Suprapubic skin (tissue), 4 donors: ENCODE results near the gene IL20. TPM values are rescaled to one million over a fixed set of nuclear protein-coding genes. Genes with fewer than 3 reads are reported as not detected.

Experiments
- DNase-seq, 2 donors: peaks; one replicate each; pipeline ENCODE4 v3.0.0-alpha.2; 2019; ENCODE audit warnings: low spot score in 2 of 2
- H3K27ac ChIP-seq: fragments of 200-600 bp; sonication (generic); one replicate; pipeline ENCODE4 v1.5.1; 2019
- H3K27me3 ChIP-seq: fragments of 200-600 bp; sonication (generic); one replicate; pipeline ENCODE4 v1.5.1; 2019
- H3K36me3 ChIP-seq: fragments of 200-600 bp; sonication (generic); one replicate; pipeline ENCODE4 v1.5.1; 2019
- H3K4me1 ChIP-seq: fragments of 200-600 bp; sonication (generic); one replicate; pipeline ENCODE4 v1.5.1; 2019
- H3K4me3 ChIP-seq: fragments of 200-600 bp; sonication (generic); one replicate; pipeline ENCODE4 v1.5.1; 2019; ENCODE audit warnings: mild to moderate bottlenecking
- H3K9me3 ChIP-seq: fragments of 200-600 bp; sonication (generic); one replicate; pipeline ENCODE4 v1.5.1; 2019
- CTCF ChIP-seq, 2 donors: fragments of 200-600 bp in 1 of 2; fragments of 450-650 bp in 1 of 2; sonication (generic) in 1 of 2; IDR thresholded peaks; one replicate each; pipeline ENCODE4 v1.5.1; 2016 to 2019; ENCODE audit warnings: antibody characterized with exemption in 2 of 2, mild to moderate bottlenecking in 1 of 2, moderate library complexity in 1 of 2
- EP300 ChIP-seq: sonication (generic); formaldehyde crosslinking; IDR thresholded peaks from one replicate; pipeline ENCODE4 v1.6.1; 2017; ENCODE audit warnings: antibody characterized with exemption
- POLR2A ChIP-seq, 2 donors: fragments of 450-650 bp; IDR thresholded peaks; one replicate each; pipeline ENCODE4 v1.6.1; 2017; ENCODE audit warnings: antibody characterized with exemption in 2 of 2, mild to moderate bottlenecking in 2 of 2, moderate library complexity in 2 of 2
- POLR2AphosphoS5 ChIP-seq, 3 donors: sonication (generic); formaldehyde crosslinking; IDR thresholded peaks; one replicate each; pipeline ENCODE4 v1.6.1; 2017; ENCODE audit warnings: antibody characterized with exemption in 3 of 3
- WGBS: methylation state at CpG from one replicate; pipeline ENCODE4 v1.1.5; 2018; 5-methylcytosine and 5-hydroxymethylcytosine counted together
- total RNA-seq, 4 donors: library from RNA; depleted of rRNA; stranded (reverse); fragments of >200 nt; gene quantifications; one replicate each; pipeline ENCODE4 v1.1.0, GENCODE V29; 2016

The IL20 gene
- total RNA-seq, 4 donors from 2014 or later = 0.76 to 1.4 (median 1.0) TPM; not detected in 1

GRCh38 chr1:206829875-206830274 lies 35.5 kb upstream of the IL20 start:
- peaks cover 7% of the 10 kb centered on the region for H3K4me1 ChIP-seq
- H3K27me3 ChIP-seq = no peaks in the 10 kb centered on the region
- TF ChIP-seq POLR2AphosphoS5 (IDR thresholded peaks at IDR 0.05) = no peak
- no peak for TF ChIP-seq EP300
- no peak for TF ChIP-seq POLR2A (IDR thresholded peaks at IDR 0.05)
- no peak for TF ChIP-seq CTCF (IDR thresholded peaks at IDR 0.05)
- no peak overlapping the region for H3K27ac ChIP-seq
- H3K36me3 ChIP-seq = no peaks in the 10 kb centered on the region
- no peak overlapping the region for H3K4me3 ChIP-seq
- WGBS = 91% methylated on average over 2 of the region's 2 CpGs
- no peaks in the 10 kb centered on the region for H3K9me3 ChIP-seq
- no peak for DNase-seq

- H3K4me1 ChIP-seq = peaks cover 11% of the 10 kb centered on the region
- no peak for TF ChIP-seq POLR2AphosphoS5 (IDR thresholded peaks at IDR 0.05)
- no peak for TF ChIP-seq EP300
- TF ChIP-seq CTCF (IDR thresholded peaks at IDR 0.05) = no peak
- no peak for TF ChIP-seq POLR2A (IDR thresholded peaks at IDR 0.05)
- no peak overlapping the region for H3K27ac ChIP-seq
- no peaks in the 10 kb centered on the region for H3K36me3 ChIP-seq
- peaks cover 6% of the 10 kb centered on the region for H3K27me3 ChIP-seq
- 80% methylated on average over 4 of the region's 4 CpGs for WGBS
- no peaks in the 10 kb centered on the region for H3K9me3 ChIP-seq
- no peak overlapping the region for H3K4me3 ChIP-seq
- no peak for DNase-seq
Measured at GRCh38 chr1:206831650-206832049, 33.8 kb upstream of the IL20 start.

GRCh38 chr1:206832352-206832880 lies 33.0 kb upstream of the IL20 start:
- peaks cover 6% of the 10 kb centered on the region for H3K27me3 ChIP-seq
- no peak overlapping the region for H3K27ac ChIP-seq
- DNase-seq = no peak
- no peaks in the 10 kb centered on the region for H3K9me3 ChIP-seq
- peaks cover 11% of the 10 kb centered on the region for H3K4me1 ChIP-seq
- TF ChIP-seq EP300 (no peak), POLR2A (IDR thresholded peaks at IDR 0.05) (no peak), POLR2AphosphoS5 (IDR thresholded peaks at IDR 0.05) (no peak), CTCF (IDR thresholded peaks at IDR 0.05) (no peak)
- no peaks in the 10 kb centered on the region for H3K36me3 ChIP-seq
- WGBS = 69% methylated on average over 2 of the region's 2 CpGs
- H3K4me3 ChIP-seq = no peak overlapping the region

GRCh38 chr1:206833106-206833680 lies 32.2 kb upstream of the IL20 start:
- Histone ChIP-seq H3K4me3 (no peak overlapping the region), H3K9me3 (no peaks in the 10 kb centered on the region), H3K36me3 (no peaks in the 10 kb centered on the region), H3K27me3 (peaks cover 8% of the 10 kb centered on the region), H3K4me1 (peaks cover 11% of the 10 kb centered on the region), H3K27ac (no peak overlapping the region)
- DNase-seq = no peak
- WGBS = 81% methylated on average over 2 of the region's 2 CpGs
- no peak for TF ChIP-seq EP300
- TF ChIP-seq POLR2A (IDR thresholded peaks at IDR 0.05) = no peak
- no peak for TF ChIP-seq POLR2AphosphoS5 (IDR thresholded peaks at IDR 0.05)
- no peak for TF ChIP-seq CTCF (IDR thresholded peaks at IDR 0.05)

GRCh38 chr1:206833801-206834200 lies 31.6 kb upstream of the IL20 start:
- TF ChIP-seq CTCF (IDR thresholded peaks at IDR 0.05) = no peak
- no peak for TF ChIP-seq EP300
- no peak for TF ChIP-seq POLR2AphosphoS5 (IDR thresholded peaks at IDR 0.05)
- no peak for TF ChIP-seq POLR2A (IDR thresholded peaks at IDR 0.05)
- no peak for DNase-seq
- H3K27me3 ChIP-seq = peaks cover 11% of the 10 kb centered on the region
- peaks cover 11% of the 10 kb centered on the region for H3K4me1 ChIP-seq
- H3K36me3 ChIP-seq = no peaks in the 10 kb centered on the region
- no peak overlapping the region for H3K27ac ChIP-seq
- H3K4me3 ChIP-seq = no peak overlapping the region
- 41% methylated on average over 2 of the region's 2 CpGs for WGBS
- no peaks in the 10 kb centered on the region for H3K9me3 ChIP-seq
